ENCODE data around the gene APOL2.
"Not testable (repeated sequence)": the region's sequence is repeated elsewhere in the genome, so short reads cannot be mapped to it uniquely, and the experiment has no call there.

Gene APOL2

GRCh38 chr22:36245805-36246356 lies 6.6 kb upstream of the APOL2 start:
- in situ Hi-C loops (cut with HindIII; ENCODE audit: low sequenced_read_pairs), result loop anchor here (10.0 kb wide), 1 partner anchor 159 kb away; no protein-coding TSS in a partner anchor

GRCh38 chr22:36244522-36245391 lies 5.4 kb upstream of the APOL2 start:
- in situ Hi-C loops (cut with HindIII; ENCODE audit: low sequenced_read_pairs), result loop anchor here (5.0 to 10.0 kb wide), 3 partner anchors 82 to 248 kb away; partner anchors contain the start of gene APOL3

- in situ Hi-C loops (cut with HindIII; ENCODE audit: low sequenced_read_pairs), result loop anchor here (5.0 to 10.0 kb wide), 3 partner anchors 82 to 248 kb away; partner anchors contain the start of gene APOL3
Measured at GRCh38 chr22:36243986-36244385, 4.7 kb upstream of the APOL2 start.

- in situ Hi-C loops (cut with HindIII; ENCODE audit: low sequenced_read_pairs), result no loop called here
Measured at GRCh38 chr22:36239150-36239400, 252 bp downstream of the APOL2 start.

GRCh38 chr22:36238373-36239149 lies 766 bp downstream of the APOL2 start:
- in situ Hi-C loops (cut with HindIII; ENCODE audit: low sequenced_read_pairs), result no loop called here

- in situ Hi-C loops (cut with HindIII; ENCODE audit: low sequenced_read_pairs), result no loop called here
Measured at GRCh38 chr22:36237462-36238372, 1.6 kb downstream of the APOL2 start.

GRCh38 chr22:36236388-36237319 lies 2.7 kb downstream of the APOL2 start:
- in situ Hi-C loops (cut with HindIII; ENCODE audit: low sequenced_read_pairs), result no loop called here

GRCh38 chr22:36235585-36235984 lies 3.7 kb downstream of the APOL2 start:
- in situ Hi-C loops (cut with HindIII; ENCODE audit: low sequenced_read_pairs), result no loop called here

- in situ Hi-C loops (cut with HindIII; ENCODE audit: low sequenced_read_pairs), result no loop called here
Measured at GRCh38 chr22:36234919-36235318, 4.4 kb downstream of the APOL2 start.

- in situ Hi-C loops (cut with HindIII; ENCODE audit: low sequenced_read_pairs), result no loop called here
Measured at GRCh38 chr22:36234213-36234612, 5.1 kb downstream of the APOL2 start.

GRCh38 chr22:36233796-36234195 lies 5.5 kb downstream of the APOL2 start:
- in situ Hi-C loops (cut with HindIII; ENCODE audit: low sequenced_read_pairs), result no loop called here

GRCh38 chr22:36232715-36233401 lies 6.5 kb downstream of the APOL2 start:
- in situ Hi-C loops (cut with HindIII; ENCODE audit: low sequenced_read_pairs), result no loop called here

- in situ Hi-C loops (cut with HindIII; ENCODE audit: low sequenced_read_pairs), result not testable (repeated sequence)
Measured at GRCh38 chr22:36231051-36231450, 8.3 kb downstream of the APOL2 start.

- in situ Hi-C loops (cut with HindIII; ENCODE audit: low sequenced_read_pairs), result not testable (repeated sequence)
Measured at GRCh38 chr22:36229649-36230048, 9.7 kb downstream of the APOL2 start.

GRCh38 chr22:36228944-36229343 lies 10.4 kb downstream of the APOL2 start:
- in situ Hi-C loops (cut with HindIII; ENCODE audit: low sequenced_read_pairs), result no loop called here

GRCh38 chr22:36228369-36228768 lies 11.0 kb downstream of the APOL2 start:
- in situ Hi-C loops (cut with HindIII; ENCODE audit: low sequenced_read_pairs), result not testable (repeated sequence)

GRCh38 chr22:36227806-36228205 lies 11.5 kb downstream of the APOL2 start:
- in situ Hi-C loops (cut with HindIII; ENCODE audit: low sequenced_read_pairs), result no loop called here

GRCh38 chr22:36227396-36227795 lies 11.9 kb downstream of the APOL2 start:
- in situ Hi-C loops (cut with HindIII; ENCODE audit: low sequenced_read_pairs), result no loop called here

- in situ Hi-C loops (cut with HindIII; ENCODE audit: low sequenced_read_pairs), result no loop called here
Measured at GRCh38 chr22:36226189-36226588, 13.1 kb downstream of the APOL2 start.

All from endothelial cell of hepatic sinusoid (primary cell).